OCI-LY7 (cell line): ENCODE results near the gene BBS4.

Experiments used
- CTCF ChIP-seq: fragments of 200-600 bp; sonication (generic); conservative IDR thresholded peaks from 2 replicates; pipeline ENCODE4 v1.5.1; 2014; ENCODE audit warnings: mild to moderate bottlenecking, antibody characterized with exemption, low read length, moderate library complexity, mixed read lengths
- EZH2phosphoT487 ChIP-seq: fragments of 200-600 bp; sonication (generic); IDR thresholded peaks from 2 replicates; pipeline ENCODE4 v1.6.1; 2018; ENCODE audit warnings: low read depth, borderline replicate concordance, mild to moderate bottlenecking, mixed run types, antibody characterized with exemption, low read length, moderate library complexity, mixed read lengths

GRCh38 chr15:72770673-72771328 lies 84.8 kb downstream of the BBS4 start:
- peak; percentile 48; the same call in 1 of the 2 replicates for TF ChIP-seq CTCF
- TF ChIP-seq EZH2phosphoT487, result no peak
